ENCODE results near the gene MTRF1L.
"Not testable (repeated sequence)": the region's sequence is repeated elsewhere in the genome, so short reads cannot be mapped to it uniquely, and the experiment has no call there.

MTRF1L gene

GRCh38 chr6:153003366-153003690 lies 819 bp upstream of the MTRF1L start:
- no peak for DNase-seq (ENCODE audit: low read depth in 2 of 2)

GRCh38 chr6:153001767-153002612 lies 519 bp downstream of the MTRF1L start:
- no peak for DNase-seq (ENCODE audit: low read depth in 2 of 2)

- not testable (repeated sequence) for DNase-seq (ENCODE audit: low read depth in 2 of 2)
Observed at GRCh38 chr6:153000790-153001189, 1.7 kb downstream of the MTRF1L start.

GRCh38 chr6:153000243-153000642 lies 2.3 kb downstream of the MTRF1L start:
- DNase-seq (ENCODE audit: low read depth in 2 of 2), result no peak

GRCh38 chr6:152999538-152999937 lies 3.0 kb downstream of the MTRF1L start:
- DNase-seq (ENCODE audit: low read depth in 2 of 2), result not testable (repeated sequence)

GRCh38 chr6:152993847-152994246 lies 8.7 kb downstream of the MTRF1L start:
- DNase-seq (ENCODE audit: low read depth in 2 of 2), result no peak

- no peak for DNase-seq (ENCODE audit: low read depth in 2 of 2)
Observed at GRCh38 chr6:152993431-152993830, 9.1 kb downstream of the MTRF1L start.

GRCh38 chr6:152986978-152987377 lies 15.5 kb downstream of the MTRF1L start:
- DNase-seq (ENCODE audit: low read depth in 2 of 2), result no peak

GRCh38 chr6:152985300-152985699 lies 17.2 kb downstream of the MTRF1L start:
- DNase-seq (ENCODE audit: low read depth in 2 of 2), result not testable (repeated sequence)

GRCh38 chr6:152984513-152984872 lies 18.0 kb downstream of the MTRF1L start:
- DNase-seq (ENCODE audit: low read depth in 2 of 2), result no peak

GRCh38 chr6:152983637-152984512 lies 18.6 kb downstream of the MTRF1L start:
- peak; percentile 85 to 89 for DNase-seq (ENCODE audit: low read depth in 2 of 2)

- peak; percentile 94 to 96 for DNase-seq (ENCODE audit: low read depth in 2 of 2)
Observed at GRCh38 chr6:152982904-152983636, 19.4 kb downstream of the MTRF1L start, which contains the start of gene FBXO5. Gene FBXO5 (minus strand): TSS chr6:152983041. CDS start chr6:152982959, 82 bp downstream.

- DNase-seq (ENCODE audit: low read depth in 2 of 2), result no peak
Observed at GRCh38 chr6:152981989-152982903, 20.3 kb downstream of the MTRF1L start.

- no peak for DNase-seq (ENCODE audit: low read depth in 2 of 2)
Observed at GRCh38 chr6:152981219-152981618, 21.3 kb downstream of the MTRF1L start.

GRCh38 chr6:152980656-152981055 lies 21.9 kb downstream of the MTRF1L start:
- DNase-seq (ENCODE audit: low read depth in 2 of 2), result no peak

- no peak for DNase-seq (ENCODE audit: low read depth in 2 of 2)
Observed at GRCh38 chr6:152979116-152979515, 23.4 kb downstream of the MTRF1L start.

- no peak for DNase-seq (ENCODE audit: low read depth in 2 of 2)
Observed at GRCh38 chr6:152978058-152978457, 24.5 kb downstream of the MTRF1L start.

GRCh38 chr6:152977556-152977955 lies 25.0 kb downstream of the MTRF1L start:
- no peak for DNase-seq (ENCODE audit: low read depth in 2 of 2)

- DNase-seq (ENCODE audit: low read depth in 2 of 2), result no peak
Observed at GRCh38 chr6:152976749-152977148, 25.8 kb downstream of the MTRF1L start.

GRCh38 chr6:152975204-152975915 lies 27.1 kb downstream of the MTRF1L start:
- no peak for DNase-seq (ENCODE audit: low read depth in 2 of 2)

Data from stimulated activated CD8-positive, alpha-beta memory T cell treated with anti-CD3 and anti-CD28 coated beads, Interleukin-2, amount 100 ng/mL, for 1 hour (primary cell).